ENCODE data around the gene SEPTIN12. TPM values are rescaled to one million over a fixed set of nuclear protein-coding genes. Genes with fewer than 3 reads are reported as not detected.

SEPTIN12 gene
- not detected in 2 replicates for total RNA-seq (2014; rRNA removed; shearing (Covaris generic))
- polyA plus RNA-seq (2015; cell fraction: cytosol; rRNA removed): not detected in 2 replicates
- polyA plus RNA-seq (2015; cell fraction: nucleus; rRNA removed): not detected in 2 replicates

- in situ Hi-C loops (cut with HindIII; ENCODE audit: low pct_unique_long_range_greater_than_20kb, low sequenced_read_pairs): no loop called here
- DNase-seq (ENCODE audit: low read depth, low spot score): no peak
Observed at GRCh38 chr16:4787627-4788482, at the start of gene SEPTIN12. SEPTIN12 (minus strand) TSS chr16:4788345; CDS start chr16:4787645, 700 bp downstream.

GRCh38 chr16:4836727-4837126, 48.6 kb upstream of the SEPTIN12 start:
- no peak for DNase-seq (ENCODE audit: low read depth, low spot score)
- in situ Hi-C loops (cut with HindIII; ENCODE audit: low pct_unique_long_range_greater_than_20kb, low sequenced_read_pairs): no loop called here

GRCh38 chr16:4833584-4833983, 45.4 kb upstream of the SEPTIN12 start:
- in situ Hi-C loops (cut with HindIII; ENCODE audit: low pct_unique_long_range_greater_than_20kb, low sequenced_read_pairs): no loop called here

GRCh38 chr16:4832698-4833343, 44.7 kb upstream of the SEPTIN12 start:
- no peak for DNase-seq (ENCODE audit: low read depth, low spot score)
- in situ Hi-C loops (cut with HindIII; ENCODE audit: low pct_unique_long_range_greater_than_20kb, low sequenced_read_pairs): no loop called here

More at GRCh38 chr16:4833584-4833983, 45.4 kb upstream of the SEPTIN12 start:
- DNase-seq (ENCODE audit: low read depth, low spot score): no peak

GRCh38 chr16:4831616-4832015, 43.5 kb upstream of the SEPTIN12 start:
- DNase-seq (ENCODE audit: low read depth, low spot score): no peak
- in situ Hi-C loops (cut with HindIII; ENCODE audit: low pct_unique_long_range_greater_than_20kb, low sequenced_read_pairs): no loop called here

- DNase-seq (ENCODE audit: low read depth, low spot score): no peak
- in situ Hi-C loops (cut with HindIII; ENCODE audit: low pct_unique_long_range_greater_than_20kb, low sequenced_read_pairs): no loop called here
Observed at GRCh38 chr16:4830408-4830807, 42.3 kb upstream of the SEPTIN12 start.

- no peak for DNase-seq (ENCODE audit: low read depth, low spot score)
- in situ Hi-C loops (cut with HindIII; ENCODE audit: low pct_unique_long_range_greater_than_20kb, low sequenced_read_pairs): no loop called here
Observed at GRCh38 chr16:4828567-4829321, 40.6 kb upstream of the SEPTIN12 start.

GRCh38 chr16:4826980-4827379, 38.8 kb upstream of the SEPTIN12 start:
- in situ Hi-C loops (cut with HindIII; ENCODE audit: low pct_unique_long_range_greater_than_20kb, low sequenced_read_pairs): no loop called here
- DNase-seq (ENCODE audit: low read depth, low spot score): no peak

- in situ Hi-C loops (cut with HindIII; ENCODE audit: low pct_unique_long_range_greater_than_20kb, low sequenced_read_pairs): no loop called here
- DNase-seq (ENCODE audit: low read depth, low spot score): no peak
Observed at GRCh38 chr16:4826526-4826925, 38.4 kb upstream of the SEPTIN12 start.

GRCh38 chr16:4825196-4825595, 37.1 kb upstream of the SEPTIN12 start:
- in situ Hi-C loops (cut with HindIII; ENCODE audit: low pct_unique_long_range_greater_than_20kb, low sequenced_read_pairs): no loop called here
- no peak for DNase-seq (ENCODE audit: low read depth, low spot score)

GRCh38 chr16:4820652-4821051, 32.5 kb upstream of the SEPTIN12 start:
- no peak for DNase-seq (ENCODE audit: low read depth, low spot score)
- in situ Hi-C loops (cut with HindIII; ENCODE audit: low pct_unique_long_range_greater_than_20kb, low sequenced_read_pairs): no loop called here

- no peak for DNase-seq (ENCODE audit: low read depth, low spot score)
- in situ Hi-C loops (cut with HindIII; ENCODE audit: low pct_unique_long_range_greater_than_20kb, low sequenced_read_pairs): no loop called here
Observed at GRCh38 chr16:4814542-4815173, 26.5 kb upstream of the SEPTIN12 start.

GRCh38 chr16:4814046-4814445, 25.9 kb upstream of the SEPTIN12 start:
- in situ Hi-C loops (cut with HindIII; ENCODE audit: low pct_unique_long_range_greater_than_20kb, low sequenced_read_pairs): no loop called here
- DNase-seq (ENCODE audit: low read depth, low spot score): no peak

- in situ Hi-C loops (cut with HindIII; ENCODE audit: low pct_unique_long_range_greater_than_20kb, low sequenced_read_pairs): no loop called here
Observed at GRCh38 chr16:4813251-4814003, 25.3 kb upstream of the SEPTIN12 start.

GRCh38 chr16:4811773-4812172, 23.6 kb upstream of the SEPTIN12 start:
- no peak for DNase-seq (ENCODE audit: low read depth, low spot score)
- in situ Hi-C loops (cut with HindIII; ENCODE audit: low pct_unique_long_range_greater_than_20kb, low sequenced_read_pairs): no loop called here

More at GRCh38 chr16:4813251-4814003, 25.3 kb upstream of the SEPTIN12 start:
- DNase-seq (ENCODE audit: low read depth, low spot score): no peak

- DNase-seq (ENCODE audit: low read depth, low spot score): no peak
- in situ Hi-C loops (cut with HindIII; ENCODE audit: low pct_unique_long_range_greater_than_20kb, low sequenced_read_pairs): no loop called here
Observed at GRCh38 chr16:4811242-4811641, 23.1 kb upstream of the SEPTIN12 start.

GRCh38 chr16:4806280-4806679, 18.1 kb upstream of the SEPTIN12 start:
- DNase-seq (ENCODE audit: low read depth, low spot score): no peak
- in situ Hi-C loops (cut with HindIII; ENCODE audit: low pct_unique_long_range_greater_than_20kb, low sequenced_read_pairs): no loop called here
